GM23248 (cell line): ENCODE data around the gene ST8SIA4.

Source experiments
- EZH2 ChIP-seq: fragments of 200-600 bp; sonication (generic); IDR thresholded peaks from 2 replicates; pipeline ENCODE4 v1.6.1; 2018; ENCODE audit warnings: antibody characterized with exemption, mild to moderate bottlenecking; ENCODE audit not compliant: insufficient read depth, poor library complexity, severe bottlenecking
- EZH2phosphoT487 ChIP-seq: fragments of 200-600 bp; sonication (generic); IDR thresholded peaks from 2 replicates; pipeline ENCODE4 v1.6.1; 2018; ENCODE audit warnings: antibody characterized with exemption, moderate library complexity, mild to moderate bottlenecking, low read depth; ENCODE audit not compliant: insufficient read depth

GRCh38 chr5:100841358-100842076 is 61.6 kb downstream of the ST8SIA4 start:
- no peak for TF ChIP-seq EZH2
- no peak for TF ChIP-seq EZH2phosphoT487
